Chondrocyte (in vitro differentiated cells): ENCODE results near the gene TEX53. TPM values are rescaled to one million over a fixed set of nuclear protein-coding genes. Genes with fewer than 3 reads are reported as not detected.

Source experiments
- DNase-seq: peaks from one replicate; pipeline ENCODE4 v3.0.0; 2021; ENCODE audit warnings: mixed read lengths, low spot score
- H3K27ac Mint-ChIP-seq: one replicate; pipeline ENCODE4 v1.8.0; 2021; ENCODE audit warnings: mild to moderate bottlenecking, moderate library complexity, mixed read lengths; ENCODE audit not compliant: unreplicated experiment
- H3K27me3 Mint-ChIP-seq: 2 replicates; pipeline ENCODE4 v1.8.0; 2021; ENCODE audit warnings: low read depth, mixed read lengths
- H3K36me3 Mint-ChIP-seq: 2 replicates; pipeline ENCODE4 v1.8.0; 2021; ENCODE audit warnings: low read depth, mixed read lengths
- H3K4me1 Mint-ChIP-seq: 2 replicates; pipeline ENCODE4 v1.8.0; 2021; ENCODE audit warnings: low read depth, mild to moderate bottlenecking, mixed read lengths
- H3K4me3 Mint-ChIP-seq: one replicate; pipeline ENCODE4 v1.8.0; 2021; ENCODE audit warnings: mild to moderate bottlenecking, moderate library complexity, mixed read lengths; ENCODE audit not compliant: unreplicated experiment
- H3K9me3 Mint-ChIP-seq: 2 replicates; pipeline ENCODE4 v1.8.0; 2021; ENCODE audit warnings: low read depth, mixed read lengths
- CTCF ChIP-seq: fragments of 200-600 bp; sonication (generic); IDR thresholded peaks from 2 replicates; pipeline ENCODE4 v1.5.0; 2021; ENCODE audit warnings: antibody characterized with exemption, mild to moderate bottlenecking, moderate library complexity
- total RNA-seq: library from RNA; stranded (reverse); gene quantifications from 3 replicates; pipeline ENCODE4 v1.2.1, GENCODE V29; 2021

Gene TEX53
- total RNA-seq, 1 donor from 2014 or later: not detected

- no peak overlapping the region for H3K27ac Mint-ChIP-seq
- H3K4me1 Mint-ChIP-seq: peaks cover 3% of the 10 kb centered on the region
- H3K27me3 Mint-ChIP-seq: no peaks in the 10 kb centered on the region
- peaks cover 38% of the 10 kb centered on the region for H3K36me3 Mint-ChIP-seq
- H3K9me3 Mint-ChIP-seq: no peaks in the 10 kb centered on the region
- H3K4me3 Mint-ChIP-seq: no peak overlapping the region
- TF ChIP-seq CTCF: no peak
- no peak for DNase-seq
Measured at GRCh38 chr9:114629563-114630090, 28.0 kb downstream of the TEX53 start.

- Mint-ChIP-seq H3K27ac (no peak overlapping the region), H3K4me3 (no peak overlapping the region), H3K27me3 (no peaks in the 10 kb centered on the region), H3K9me3 (no peaks in the 10 kb centered on the region), H3K36me3 (peaks cover 27% of the 10 kb centered on the region), H3K4me1 (peaks cover 16% of the 10 kb centered on the region)
- DNase-seq: no peak
- TF ChIP-seq CTCF: no peak
Measured at GRCh38 chr9:114627553-114627952, 30.1 kb downstream of the TEX53 start.

- H3K27me3 Mint-ChIP-seq: no peaks in the 10 kb centered on the region
- DNase-seq: no peak
- H3K4me3 Mint-ChIP-seq: no peak overlapping the region
- H3K36me3 Mint-ChIP-seq: peaks cover 24% of the 10 kb centered on the region
- TF ChIP-seq CTCF: no peak
- no peaks in the 10 kb centered on the region for H3K9me3 Mint-ChIP-seq
- H3K27ac Mint-ChIP-seq: no peak overlapping the region
- peaks cover 26% of the 10 kb centered on the region for H3K4me1 Mint-ChIP-seq
Measured at GRCh38 chr9:114626415-114627020, 31.1 kb downstream of the TEX53 start.

GRCh38 chr9:114624677-114625076 is 32.9 kb downstream of the TEX53 start:
- TF ChIP-seq CTCF: no peak
- Mint-ChIP-seq H3K9me3 (no peaks in the 10 kb centered on the region), H3K4me1 (peaks cover 34% of the 10 kb centered on the region), H3K36me3 (peaks cover 15% of the 10 kb centered on the region), H3K27ac (no peak overlapping the region), H3K4me3 (no peak overlapping the region), H3K27me3 (no peaks in the 10 kb centered on the region)
- no peak for DNase-seq

GRCh38 chr9:114621975-114622609 is 35.5 kb downstream of the TEX53 start:
- no peak for DNase-seq
- Mint-ChIP-seq H3K4me3 (no peak overlapping the region), H3K4me1 (peaks cover 40% of the 10 kb centered on the region), H3K36me3 (peaks cover 2% of the 10 kb centered on the region), H3K27ac (peak overlapping the region; percentile 82), H3K27me3 (no peaks in the 10 kb centered on the region), H3K9me3 (no peaks in the 10 kb centered on the region)
- TF ChIP-seq CTCF: no peak
